ENCODE results near the gene ZNF841. TPM values are rescaled to one million over a fixed set of nuclear protein-coding genes. Genes with fewer than 3 reads are reported as not detected.

The ZNF841 gene
- total RNA-seq, 6 donors from 2014 or later = 13.7 to 32.5 (median 17.1) TPM

DNA sequence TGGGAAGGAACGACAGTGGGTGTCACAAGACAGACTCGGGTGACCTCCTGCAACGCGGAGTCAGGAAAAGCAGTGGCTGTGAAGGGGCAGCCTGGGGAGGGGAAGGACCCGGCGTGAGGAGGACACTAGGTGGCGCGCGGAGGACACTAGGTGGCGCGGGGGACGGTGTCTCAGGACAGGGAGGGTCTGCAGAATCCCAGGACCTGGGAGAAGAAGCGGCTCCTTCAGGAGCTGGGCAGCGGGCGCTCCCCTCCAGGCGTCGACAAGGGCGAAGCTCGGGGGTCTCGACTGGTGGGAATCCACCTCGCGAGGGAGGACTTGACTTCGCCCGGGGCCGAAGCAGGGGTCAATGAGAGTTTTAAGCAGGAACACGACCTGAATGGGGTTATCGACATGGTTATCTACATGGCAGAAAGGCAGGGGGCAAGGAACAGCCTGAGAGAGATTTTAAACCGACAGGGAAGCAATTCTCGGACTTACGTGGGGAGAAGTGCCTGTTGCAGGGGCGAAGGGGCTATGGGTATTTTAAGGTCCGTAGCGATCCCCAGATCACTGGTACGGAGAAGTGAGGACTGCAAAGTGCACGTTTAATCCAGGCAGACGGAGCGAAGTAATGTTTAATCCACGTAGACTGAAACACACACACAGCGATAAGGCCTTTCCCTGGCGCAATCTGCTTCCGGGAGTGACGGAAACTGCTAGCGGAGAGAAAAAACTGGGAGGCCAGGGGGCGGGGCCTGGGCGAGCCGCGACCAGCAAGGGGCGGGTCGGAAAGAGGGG is 43.9 kb upstream of the ZNF841 start, which contains the start of gene ZNF616:
ZNF616 (minus strand) TSS at position 687 of the 780 bp plus-strand sequence. CDS start 9,426 bp downstream, outside the sequence.
- no peaks in the 10 kb centered on the region for H3K36me3 ChIP-seq
- WGBS, 2 donors = 0 to 1% methylated on average over 36 to 46 of the region's 49 CpGs
- TF ChIP-seq POLR2AphosphoS5 (IDR thresholded peaks at IDR 0.05) (peak; percentile 83 to 85), POLR2A (IDR thresholded peaks at IDR 0.05) (peak in 2 of 4 donors; percentile 24 to 79), EP300 (IDR thresholded peaks at IDR 0.05) (peak in 1 of 4 donors; percentile 17)
- TF ChIP-seq, protein P1, sequence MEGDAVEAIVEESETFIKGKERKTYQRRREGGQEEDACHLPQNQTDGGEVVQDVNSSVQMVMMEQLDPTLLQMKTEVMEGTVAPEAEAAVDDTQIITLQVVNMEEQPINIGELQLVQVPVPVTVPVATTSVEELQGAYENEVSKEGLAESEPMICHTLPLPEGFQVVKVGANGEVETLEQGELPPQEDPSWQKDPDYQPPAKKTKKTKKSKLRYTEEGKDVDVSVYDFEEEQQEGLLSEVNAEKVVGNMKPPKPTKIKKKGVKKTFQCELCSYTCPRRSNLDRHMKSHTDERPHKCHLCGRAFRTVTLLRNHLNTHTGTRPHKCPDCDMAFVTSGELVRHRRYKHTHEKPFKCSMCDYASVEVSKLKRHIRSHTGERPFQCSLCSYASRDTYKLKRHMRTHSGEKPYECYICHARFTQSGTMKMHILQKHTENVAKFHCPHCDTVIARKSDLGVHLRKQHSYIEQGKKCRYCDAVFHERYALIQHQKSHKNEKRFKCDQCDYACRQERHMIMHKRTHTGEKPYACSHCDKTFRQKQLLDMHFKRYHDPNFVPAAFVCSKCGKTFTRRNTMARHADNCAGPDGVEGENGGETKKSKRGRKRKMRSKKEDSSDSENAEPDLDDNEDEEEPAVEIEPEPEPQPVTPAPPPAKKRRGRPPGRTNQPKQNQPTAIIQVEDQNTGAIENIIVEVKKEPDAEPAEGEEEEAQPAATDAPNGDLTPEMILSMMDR (IDR thresholded peaks at IDR 0.05) = peak; percentile 69 to 89 (median 86)
- peak within 1 kb of the TSS; percentile 60 to 99 (median 90) for H3K4me3 ChIP-seq
- ATAC-seq (ENCODE audit: low FRiP score in 2 of 2) (peak; percentile 97), DNase-seq (peak; percentile 92 to 97)
- H3K9me3 ChIP-seq = peaks cover 0 to 19% (median 11%) of the 10 kb centered on the region in 4 donors
- H3K27ac ChIP-seq = peak within 1 kb of the TSS; percentile 92 to 97 (median 93)
- H3K4me1 ChIP-seq = peaks cover 13 to 20% (median 16%) of the 10 kb centered on the region in 4 donors
- H3K27me3 ChIP-seq = no peaks in the 10 kb centered on the region

DNA sequence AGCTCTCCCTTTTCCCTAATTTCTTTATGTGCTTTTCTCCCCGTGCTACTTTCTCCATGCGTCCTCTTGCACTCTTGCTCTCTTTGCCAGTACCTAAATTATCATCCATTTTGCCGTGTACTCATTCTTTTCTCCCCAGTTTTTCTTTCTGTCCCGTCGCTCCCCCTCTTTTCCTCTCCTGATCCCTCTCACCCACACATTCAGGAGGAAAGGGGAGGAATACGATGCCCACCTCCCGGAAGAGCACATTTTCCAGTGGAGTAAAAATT is 43.4 kb upstream of the ZNF841 start:
- WGBS, 2 donors = 0% methylated on average over 7 of the region's 7 CpGs
- TF ChIP-seq POLR2A (IDR thresholded peaks at IDR 0.05) (no peak), EP300 (IDR thresholded peaks at IDR 0.05) (no peak), POLR2AphosphoS5 (IDR thresholded peaks at IDR 0.05) (no peak)
- TF ChIP-seq, protein P1 (IDR thresholded peaks at IDR 0.05) = no peak
- H3K4me1 ChIP-seq = peaks cover 13 to 20% (median 16%) of the 10 kb centered on the region in 4 donors
- H3K27ac ChIP-seq = peak overlapping the region; percentile 92 to 97 (median 93)
- DNase-seq (no peak), ATAC-seq (ENCODE audit: low FRiP score in 2 of 2) (no peak)
- peaks cover 0 to 24% (median 14%) of the 10 kb centered on the region in 4 donors for H3K9me3 ChIP-seq
- H3K4me3 ChIP-seq = peak overlapping the region; percentile 60 to 99 (median 90)
- no peaks in the 10 kb centered on the region for H3K27me3 ChIP-seq
- no peaks in the 10 kb centered on the region for H3K36me3 ChIP-seq

DNA sequence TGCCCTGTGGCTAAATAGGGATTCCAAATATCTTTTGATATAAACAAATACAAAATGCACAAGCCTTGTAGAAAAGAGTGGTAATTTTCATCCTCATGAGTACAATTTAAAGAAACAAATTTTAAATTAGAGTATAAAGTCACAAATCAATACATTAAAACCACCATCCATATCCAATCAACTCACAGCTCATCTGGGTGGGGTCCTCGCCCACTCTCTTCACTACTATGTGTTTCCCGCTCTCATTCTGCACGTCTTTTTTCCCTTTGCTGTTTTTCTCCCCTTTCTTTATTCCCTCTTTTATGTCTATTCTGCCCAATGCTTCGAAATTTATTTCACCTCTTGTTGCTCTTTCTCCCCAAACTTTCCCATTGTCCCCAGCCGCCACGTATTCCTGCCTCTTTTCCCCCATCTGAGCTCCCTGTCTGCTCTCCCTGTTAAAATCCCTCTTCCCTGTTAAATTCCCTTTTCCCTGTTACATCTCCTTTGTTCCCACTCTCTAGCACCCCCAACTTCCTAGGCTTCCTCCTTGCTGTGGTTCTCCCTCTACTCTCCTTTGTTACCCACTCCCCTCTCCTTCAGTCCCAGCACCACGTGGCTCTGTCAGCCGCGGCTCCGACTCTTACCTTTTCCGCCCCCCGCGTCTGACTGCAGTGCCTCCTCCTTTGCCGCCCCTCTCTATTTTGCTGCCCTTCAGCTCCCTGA is 42.9 kb upstream of the ZNF841 start:
- H3K4me1 ChIP-seq = peaks cover 13 to 20% (median 16%) of the 10 kb centered on the region in 4 donors
- H3K4me3 ChIP-seq = peak overlapping the region; percentile 60 to 99 (median 90)
- H3K27me3 ChIP-seq = no peaks in the 10 kb centered on the region
- peaks cover 0 to 29% (median 19%) of the 10 kb centered on the region in 4 donors for H3K9me3 ChIP-seq
- peak overlapping the region; percentile 92 to 97 (median 93) for H3K27ac ChIP-seq
- 10 to 13% methylated on average over 14 of the region's 14 CpGs for WGBS, 2 donors
- H3K36me3 ChIP-seq = no peaks in the 10 kb centered on the region
- ATAC-seq (ENCODE audit: low FRiP score in 2 of 2) (no peak), DNase-seq (peak; percentile 22 to 28)
- TF ChIP-seq POLR2A (IDR thresholded peaks at IDR 0.05) = no peak
- TF ChIP-seq, protein P1 (IDR thresholded peaks at IDR 0.05) = no peak
- TF ChIP-seq EP300 (IDR thresholded peaks at IDR 0.05) = no peak
- TF ChIP-seq POLR2AphosphoS5 (IDR thresholded peaks at IDR 0.05) = no peak

DNA sequence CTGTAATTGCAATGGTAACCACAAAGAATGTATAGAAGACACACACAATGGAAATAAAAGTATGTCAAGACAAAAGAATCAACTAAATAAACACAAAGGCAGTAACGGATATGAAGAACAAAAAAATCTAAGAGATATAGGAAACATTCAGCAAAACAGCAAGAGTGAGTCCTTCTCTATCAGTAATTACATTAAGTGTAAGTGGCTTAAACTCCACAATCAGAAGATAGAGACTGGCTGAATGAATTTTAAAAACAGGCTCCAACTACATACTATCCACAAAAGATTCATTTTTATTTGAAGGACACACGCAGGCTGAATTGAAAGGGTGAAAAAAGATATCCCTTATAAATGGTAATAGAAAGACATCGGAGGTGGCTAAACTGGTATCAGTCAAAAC is 24.7 kb upstream of the ZNF841 start:
- no peak for DNase-seq
- no peaks in the 10 kb centered on the region for H3K4me1 ChIP-seq
- TF ChIP-seq POLR2AphosphoS5 (IDR thresholded peaks at IDR 0.05) (no peak), POLR2A (IDR thresholded peaks at IDR 0.05) (no peak), EP300 (IDR thresholded peaks at IDR 0.05) (no peak)
- TF ChIP-seq, protein P1 (IDR thresholded peaks at IDR 0.05) = no peak
- H3K9me3 ChIP-seq = peaks cover 80 to 99% (median 98%) of the 10 kb centered on the region in 4 donors
- H3K36me3 ChIP-seq = peaks cover 32 to 100% (median 91%) of the 10 kb centered on the region in 4 donors
- 95 to 96% methylated on average over 3 of the region's 3 CpGs for WGBS, 2 donors
- ATAC-seq (ENCODE audit: low FRiP score in 2 of 2) = no peak
- no peaks in the 10 kb centered on the region for H3K27me3 ChIP-seq
- H3K4me3 ChIP-seq = no peak overlapping the region
- no peak overlapping the region for H3K27ac ChIP-seq
